GM23338 (cell line): ENCODE data around the gene BBX.

Experiments
- CREB1 ChIP-seq: fragments of 250-450 bp; sonication (Bioruptor Pico); IDR thresholded peaks from 2 replicates; pipeline ENCODE4 v1.5.0; 2020; ENCODE audit warnings: low read depth, mild to moderate bottlenecking, moderate library complexity
- EZH2 ChIP-seq: fragments of 200-600 bp; sonication (generic); IDR thresholded peaks from one replicate; pipeline ENCODE4 v1.8.0; 2017; ENCODE audit warnings: antibody characterized with exemption, mild to moderate bottlenecking, low read depth; ENCODE audit not compliant: unreplicated experiment
- EZH2phosphoT487 ChIP-seq: fragments of 200-600 bp; sonication (generic); IDR thresholded peaks from one replicate; pipeline ENCODE4 v1.8.1; 2018; ENCODE audit warnings: antibody characterized with exemption; ENCODE audit not compliant: unreplicated experiment
- JUNB ChIP-seq: IDR thresholded peaks from one replicate; pipeline ENCODE4 v1.6.1; 2016; ENCODE audit warnings: antibody characterized with exemption; ENCODE audit not compliant: unreplicated experiment
- POLR2AphosphoS5 ChIP-seq: IDR thresholded peaks from 2 replicates; pipeline ENCODE4 v1.6.1; 2016; ENCODE audit warnings: antibody characterized with exemption, low read depth
- ZNF114 ChIP-seq: fragments of 250-450 bp; sonication (Bioruptor Pico); IDR thresholded peaks from 2 replicates; pipeline ENCODE4 v1.5.0; 2020; ENCODE audit warnings: mild to moderate bottlenecking, moderate library complexity
- TF ChIP-seq, protein P1 (sequence below), 2 experiments: fragments of 200-600 bp in 1 of 2; sonication (generic) in 1 of 2; conservative IDR thresholded peaks; 2 replicates each; pipeline versions ENCODE4 v1.5.1 to v1.6.1; 2016 to 2017; ENCODE audit warnings: antibody characterized with exemption in 2 of 2, low read depth in 2 of 2, mild to moderate bottlenecking in 2 of 2, moderate library complexity in 1 of 2
- TF ChIP-seq, protein P2 (sequence below): IDR thresholded peaks from one replicate; pipeline ENCODE4 v1.6.1; 2018; ENCODE audit warnings: antibody characterized with exemption; ENCODE audit not compliant: unreplicated experiment

DNA sequence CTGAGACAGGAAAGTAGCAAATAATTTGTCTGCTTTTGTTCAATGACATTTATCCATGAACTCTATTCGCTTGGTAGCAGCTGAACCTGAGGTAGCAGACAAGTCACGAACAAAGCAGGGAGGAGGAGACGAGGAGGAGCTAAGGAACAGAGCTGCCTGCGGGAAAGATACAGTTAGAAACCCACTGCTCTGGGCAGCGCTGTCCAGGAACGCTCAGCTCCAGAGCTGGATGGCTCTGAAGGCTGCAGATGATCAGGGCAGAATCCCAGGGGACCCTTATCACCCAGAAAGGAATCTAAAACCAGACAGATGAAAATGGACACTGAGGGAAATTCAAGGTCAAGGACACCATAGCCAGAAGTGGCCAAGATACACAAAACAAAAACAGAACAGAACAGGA, 310.3 kb downstream of the BBX start:
- TF ChIP-seq EZH2 (no peak), EZH2phosphoT487 (no peak), POLR2AphosphoS5 (no peak), CREB1 (no peak), JUNB (no peak), ZNF114 (CRISPR knock-in tag) (no peak)
- TF ChIP-seq, protein P1, sequence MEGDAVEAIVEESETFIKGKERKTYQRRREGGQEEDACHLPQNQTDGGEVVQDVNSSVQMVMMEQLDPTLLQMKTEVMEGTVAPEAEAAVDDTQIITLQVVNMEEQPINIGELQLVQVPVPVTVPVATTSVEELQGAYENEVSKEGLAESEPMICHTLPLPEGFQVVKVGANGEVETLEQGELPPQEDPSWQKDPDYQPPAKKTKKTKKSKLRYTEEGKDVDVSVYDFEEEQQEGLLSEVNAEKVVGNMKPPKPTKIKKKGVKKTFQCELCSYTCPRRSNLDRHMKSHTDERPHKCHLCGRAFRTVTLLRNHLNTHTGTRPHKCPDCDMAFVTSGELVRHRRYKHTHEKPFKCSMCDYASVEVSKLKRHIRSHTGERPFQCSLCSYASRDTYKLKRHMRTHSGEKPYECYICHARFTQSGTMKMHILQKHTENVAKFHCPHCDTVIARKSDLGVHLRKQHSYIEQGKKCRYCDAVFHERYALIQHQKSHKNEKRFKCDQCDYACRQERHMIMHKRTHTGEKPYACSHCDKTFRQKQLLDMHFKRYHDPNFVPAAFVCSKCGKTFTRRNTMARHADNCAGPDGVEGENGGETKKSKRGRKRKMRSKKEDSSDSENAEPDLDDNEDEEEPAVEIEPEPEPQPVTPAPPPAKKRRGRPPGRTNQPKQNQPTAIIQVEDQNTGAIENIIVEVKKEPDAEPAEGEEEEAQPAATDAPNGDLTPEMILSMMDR (conservative IDR thresholded peaks at IDR 0.05; ENCODE audit: low read depth in 2 of 2), result no peak
- TF ChIP-seq, protein P2, sequence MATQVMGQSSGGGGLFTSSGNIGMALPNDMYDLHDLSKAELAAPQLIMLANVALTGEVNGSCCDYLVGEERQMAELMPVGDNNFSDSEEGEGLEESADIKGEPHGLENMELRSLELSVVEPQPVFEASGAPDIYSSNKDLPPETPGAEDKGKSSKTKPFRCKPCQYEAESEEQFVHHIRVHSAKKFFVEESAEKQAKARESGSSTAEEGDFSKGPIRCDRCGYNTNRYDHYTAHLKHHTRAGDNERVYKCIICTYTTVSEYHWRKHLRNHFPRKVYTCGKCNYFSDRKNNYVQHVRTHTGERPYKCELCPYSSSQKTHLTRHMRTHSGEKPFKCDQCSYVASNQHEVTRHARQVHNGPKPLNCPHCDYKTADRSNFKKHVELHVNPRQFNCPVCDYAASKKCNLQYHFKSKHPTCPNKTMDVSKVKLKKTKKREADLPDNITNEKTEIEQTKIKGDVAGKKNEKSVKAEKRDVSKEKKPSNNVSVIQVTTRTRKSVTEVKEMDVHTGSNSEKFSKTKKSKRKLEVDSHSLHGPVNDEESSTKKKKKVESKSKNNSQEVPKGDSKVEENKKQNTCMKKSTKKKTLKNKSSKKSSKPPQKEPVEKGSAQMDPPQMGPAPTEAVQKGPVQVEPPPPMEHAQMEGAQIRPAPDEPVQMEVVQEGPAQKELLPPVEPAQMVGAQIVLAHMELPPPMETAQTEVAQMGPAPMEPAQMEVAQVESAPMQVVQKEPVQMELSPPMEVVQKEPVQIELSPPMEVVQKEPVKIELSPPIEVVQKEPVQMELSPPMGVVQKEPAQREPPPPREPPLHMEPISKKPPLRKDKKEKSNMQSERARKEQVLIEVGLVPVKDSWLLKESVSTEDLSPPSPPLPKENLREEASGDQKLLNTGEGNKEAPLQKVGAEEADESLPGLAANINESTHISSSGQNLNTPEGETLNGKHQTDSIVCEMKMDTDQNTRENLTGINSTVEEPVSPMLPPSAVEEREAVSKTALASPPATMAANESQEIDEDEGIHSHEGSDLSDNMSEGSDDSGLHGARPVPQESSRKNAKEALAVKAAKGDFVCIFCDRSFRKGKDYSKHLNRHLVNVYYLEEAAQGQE, result no peak
